ENCODE data around the gene NHP2.

GRCh38 chr5:178106086-178106485, 47.6 kb downstream of the NHP2 start:
- TF ChIP-seq CTCF (IDR thresholded peaks at IDR 0.05) (no peak), POLR2A (IDR thresholded peaks at IDR 0.05) (no peak)
